Activated naive CD8-positive, alpha-beta T cell treated with anti-CD3 and anti-CD28 coated beads, Interleukin-2, amount 10 ng/mL, durations not matched to agents 7 days and 5 days (primary cell): ENCODE data around the gene FAM110A. TPM values are rescaled to one million over a fixed set of nuclear protein-coding genes. Genes with fewer than 3 reads are reported as not detected.
"Not testable (repeated sequence)": the region's sequence is repeated elsewhere in the genome, so short reads cannot be mapped to it uniquely, and the experiment has no call there.

ENCODE experiments used
- ATAC-seq: fragments of 150-1000 bp; cut with Tn5 transposase; one replicate; pipeline ENCODE4 v1.10.0; 2021; ENCODE audit warnings: low read depth, moderate library complexity
- POLR2A ChIA-PET: fragments of 350-600 bp; sonication (Branson Sonifier 250); formaldehyde crosslinking; loops from one replicate; lab custom pipeline; 2021; ENCODE audit warnings: antibody characterized with exemption; lab: Charles Lee
- DNase-seq: peaks from one replicate; pipeline ENCODE4 v3.0.0; 2021
- H3K27ac Mint-ChIP-seq: one replicate; pipeline ENCODE4 v1.8.0; 2022; ENCODE audit warnings: mild to moderate bottlenecking, mixed read lengths
- H3K27me3 Mint-ChIP-seq: one replicate; pipeline ENCODE4 v1.8.0; 2022; ENCODE audit warnings: mild to moderate bottlenecking, moderate library complexity, mixed read lengths
- H3K36me3 Mint-ChIP-seq: one replicate; pipeline ENCODE4 v1.8.0; 2021; ENCODE audit warnings: mild to moderate bottlenecking, mixed read lengths
- H3K4me1 Mint-ChIP-seq: one replicate; pipeline ENCODE4 v1.8.0; 2021; ENCODE audit warnings: mixed read lengths
- H3K4me3 Mint-ChIP-seq: one replicate; pipeline ENCODE4 v1.8.0; 2022; ENCODE audit warnings: mild to moderate bottlenecking, moderate library complexity, mixed read lengths
- H3K9me3 Mint-ChIP-seq: one replicate; pipeline ENCODE4 v1.8.0; 2021; ENCODE audit warnings: mixed read lengths
- total RNA-seq, 2 experiments: library from RNA; stranded (reverse); gene quantifications; one replicate each; pipeline ENCODE4 v1.2.3, GENCODE V29; 2021

The FAM110A gene
- total RNA-seq, 2 experiments from 2014 or later = 44.5 to 50.6 TPM

- H3K27me3 Mint-ChIP-seq = no peaks in the 10 kb centered on the region
- DNase-seq = no peak
- H3K36me3 Mint-ChIP-seq = peaks cover 19% of the 10 kb centered on the region
- H3K27ac Mint-ChIP-seq = no peak overlapping the region
- H3K9me3 Mint-ChIP-seq = no peaks in the 10 kb centered on the region
- peaks cover 36% of the 10 kb centered on the region for H3K4me1 Mint-ChIP-seq
- POLR2A ChIA-PET = interaction anchor here (1.1 kb wide), 1 partner anchor 13 kb away, joined by 3 read pairs; no protein-coding TSS in a partner anchor
- ATAC-seq = no peak
- peak overlapping the region; percentile 58 for H3K4me3 Mint-ChIP-seq
Measured at GRCh38 chr20:840503-840857, 7.0 kb downstream of the FAM110A start.

GRCh38 chr20:840858-841567 is 7.5 kb downstream of the FAM110A start:
- POLR2A ChIA-PET = interaction anchor here (1.1 to 7.8 kb wide), 2 partner anchors 8 to 14 kb away, joined by 3 to 98 read pairs; partner anchors contain the start of gene FAM110A
- Mint-ChIP-seq H3K9me3 (no peaks in the 10 kb centered on the region), H3K4me1 (peaks cover 35% of the 10 kb centered on the region), H3K27ac (no peak overlapping the region), H3K36me3 (peaks cover 21% of the 10 kb centered on the region), H3K27me3 (no peaks in the 10 kb centered on the region), H3K4me3 (peak overlapping the region; percentile 72)
- DNase-seq = peak; percentile 65
- ATAC-seq = no peak

- H3K4me3 Mint-ChIP-seq = peak overlapping the region; percentile 72
- peaks cover 34% of the 10 kb centered on the region for H3K4me1 Mint-ChIP-seq
- POLR2A ChIA-PET = interaction anchor here (1.1 to 7.8 kb wide), 2 partner anchors 9 to 15 kb away, joined by 3 to 98 read pairs; partner anchors contain the start of gene FAM110A
- peak overlapping the region; percentile 40 for H3K27ac Mint-ChIP-seq
- no peaks in the 10 kb centered on the region for H3K27me3 Mint-ChIP-seq
- DNase-seq (no peak), ATAC-seq (no peak)
- H3K36me3 Mint-ChIP-seq = peaks cover 20% of the 10 kb centered on the region
- H3K9me3 Mint-ChIP-seq = no peaks in the 10 kb centered on the region
Measured at GRCh38 chr20:841568-842546, 8.3 kb downstream of the FAM110A start.

GRCh38 chr20:842547-842940 is 9.0 kb downstream of the FAM110A start:
- Mint-ChIP-seq H3K27ac (no peak overlapping the region), H3K27me3 (no peaks in the 10 kb centered on the region), H3K4me3 (peak overlapping the region; percentile 22), H3K9me3 (no peaks in the 10 kb centered on the region), H3K36me3 (peaks cover 20% of the 10 kb centered on the region), H3K4me1 (peaks cover 37% of the 10 kb centered on the region)
- DNase-seq (no peak), ATAC-seq (no peak)
- POLR2A ChIA-PET = interaction anchor here (7.8 kb wide), 1 partner anchor 10 kb away, joined by 98 read pairs; the partner anchor contains the start of gene FAM110A

GRCh38 chr20:843912-844311 is 10.4 kb downstream of the FAM110A start:
- Mint-ChIP-seq H3K9me3 (no peaks in the 10 kb centered on the region), H3K4me3 (peak overlapping the region; percentile 94), H3K27ac (peak overlapping the region; percentile 78), H3K36me3 (peaks cover 15% of the 10 kb centered on the region), H3K27me3 (no peaks in the 10 kb centered on the region), H3K4me1 (peaks cover 36% of the 10 kb centered on the region)
- no peak for ATAC-seq
- no peak for DNase-seq
- POLR2A ChIA-PET = interaction anchor here (0.7 to 7.8 kb wide), 6 partner anchors 10 to 38 kb away, joined by 3 to 98 read pairs (median 4); partner anchors contain the start of gene FAM110A

- Mint-ChIP-seq H3K36me3 (peaks cover 12% of the 10 kb centered on the region), H3K27ac (peak overlapping the region; percentile 78), H3K9me3 (no peaks in the 10 kb centered on the region), H3K4me3 (peak overlapping the region; percentile 94), H3K4me1 (peaks cover 36% of the 10 kb centered on the region), H3K27me3 (no peaks in the 10 kb centered on the region)
- POLR2A ChIA-PET = interaction anchor here (0.6 to 7.8 kb wide), 6 partner anchors 9 to 39 kb away, joined by 3 to 98 read pairs (median 4); partner anchors contain the start of gene FAM110A
- ATAC-seq (peak; percentile 82), DNase-seq (peak; percentile 75)
Measured at GRCh38 chr20:844473-845225, 11.1 kb downstream of the FAM110A start.

GRCh38 chr20:845226-845868 is 11.8 kb downstream of the FAM110A start:
- no peaks in the 10 kb centered on the region for H3K27me3 Mint-ChIP-seq
- POLR2A ChIA-PET = interaction anchor here (0.6 to 7.8 kb wide), 3 partner anchors 8 to 13 kb away, joined by 3 to 98 read pairs (median 18); partner anchors contain the start of gene FAM110A
- ATAC-seq (no peak), DNase-seq (peak; percentile 54)
- peak overlapping the region; percentile 96 for H3K27ac Mint-ChIP-seq
- peaks cover 13% of the 10 kb centered on the region for H3K36me3 Mint-ChIP-seq
- H3K9me3 Mint-ChIP-seq = peaks cover under 1% of the 10 kb centered on the region
- peaks cover 36% of the 10 kb centered on the region for H3K4me1 Mint-ChIP-seq
- H3K4me3 Mint-ChIP-seq = peak overlapping the region; percentile 94

- Mint-ChIP-seq H3K36me3 (peaks cover 20% of the 10 kb centered on the region), H3K9me3 (peaks cover 3% of the 10 kb centered on the region), H3K4me3 (peak overlapping the region; percentile 94), H3K27ac (peak overlapping the region; percentile 96), H3K27me3 (no peaks in the 10 kb centered on the region), H3K4me1 (peaks cover 43% of the 10 kb centered on the region)
- no peak for DNase-seq
- ATAC-seq = peak; percentile 15
- POLR2A ChIA-PET = interaction anchor here (0.7 to 7.8 kb wide), 9 partner anchors 8 to 1256 kb away, joined by 3 to 98 read pairs (median 6); partner anchors contain the start of gene FAM110A
Measured at GRCh38 chr20:845941-846893, 12.7 kb downstream of the FAM110A start.

GRCh38 chr20:846894-847278 is 13.4 kb downstream of the FAM110A start:
- H3K4me3 Mint-ChIP-seq = peak overlapping the region; percentile 94
- H3K36me3 Mint-ChIP-seq = peaks cover 27% of the 10 kb centered on the region
- ATAC-seq (peak; percentile 63), DNase-seq (peak; percentile 76)
- H3K27me3 Mint-ChIP-seq = no peaks in the 10 kb centered on the region
- POLR2A ChIA-PET = interaction anchor here (0.5 to 7.8 kb wide), 9 partner anchors 8 to 1256 kb away, joined by 3 to 98 read pairs (median 6); partner anchors contain the start of gene FAM110A
- H3K27ac Mint-ChIP-seq = peak overlapping the region; percentile 96
- H3K4me1 Mint-ChIP-seq = peaks cover 47% of the 10 kb centered on the region
- H3K9me3 Mint-ChIP-seq = peaks cover 3% of the 10 kb centered on the region

GRCh38 chr20:848193-848592 is 14.7 kb downstream of the FAM110A start:
- Mint-ChIP-seq H3K9me3 (peaks cover 3% of the 10 kb centered on the region), H3K36me3 (peaks cover 35% of the 10 kb centered on the region), H3K4me3 (no peak overlapping the region), H3K4me1 (peaks cover 47% of the 10 kb centered on the region), H3K27me3 (no peaks in the 10 kb centered on the region), H3K27ac (no peak overlapping the region)
- POLR2A ChIA-PET = interaction anchor here (1.2 to 7.8 kb wide), 2 partner anchors 10 to 15 kb away, joined by 4 to 98 read pairs; partner anchors contain the start of gene FAM110A
- DNase-seq (no peak), ATAC-seq (no peak)

GRCh38 chr20:848731-849130 is 15.2 kb downstream of the FAM110A start:
- POLR2A ChIA-PET = interaction anchor here (1.2 to 7.8 kb wide), 2 partner anchors 9 to 16 kb away, joined by 4 to 98 read pairs; partner anchors contain the start of gene FAM110A
- Mint-ChIP-seq H3K4me1 (peaks cover 48% of the 10 kb centered on the region), H3K36me3 (peaks cover 38% of the 10 kb centered on the region), H3K27ac (peak overlapping the region; percentile 23)
- not testable (repeated sequence) for H3K4me3 Mint-ChIP-seq, H3K27me3 Mint-ChIP-seq, DNase-seq, ATAC-seq, H3K9me3 Mint-ChIP-seq
